Gastrocnemius medialis (tissue), 4 donors: ENCODE measurements around the gene MAPKAP1.

Experiments
- POLR2A ChIP-seq, 2 donors: fragments of 450-650 bp; IDR thresholded peaks; one replicate each; pipeline ENCODE4 v1.6.1; 2017; ENCODE audit warnings: antibody characterized with exemption in 2 of 2, mild to moderate bottlenecking in 2 of 2, moderate library complexity in 2 of 2
- TF ChIP-seq, protein P1 (sequence below), 5 experiments: fragments of 450-650 bp in 3 of 5; fragments of 200-600 bp in 2 of 5; sonication (generic) in 2 of 5; IDR thresholded peaks in 4 of 5; conservative IDR thresholded peaks in 1 of 5; 1 replicate in 4 of 5; 2 replicates in 1 of 5; pipeline ENCODE4 v1.5.1; 2016 to 2019; ENCODE audit warnings: antibody characterized with exemption in 5 of 5, mild to moderate bottlenecking in 3 of 5, moderate library complexity in 3 of 5

DNA sequence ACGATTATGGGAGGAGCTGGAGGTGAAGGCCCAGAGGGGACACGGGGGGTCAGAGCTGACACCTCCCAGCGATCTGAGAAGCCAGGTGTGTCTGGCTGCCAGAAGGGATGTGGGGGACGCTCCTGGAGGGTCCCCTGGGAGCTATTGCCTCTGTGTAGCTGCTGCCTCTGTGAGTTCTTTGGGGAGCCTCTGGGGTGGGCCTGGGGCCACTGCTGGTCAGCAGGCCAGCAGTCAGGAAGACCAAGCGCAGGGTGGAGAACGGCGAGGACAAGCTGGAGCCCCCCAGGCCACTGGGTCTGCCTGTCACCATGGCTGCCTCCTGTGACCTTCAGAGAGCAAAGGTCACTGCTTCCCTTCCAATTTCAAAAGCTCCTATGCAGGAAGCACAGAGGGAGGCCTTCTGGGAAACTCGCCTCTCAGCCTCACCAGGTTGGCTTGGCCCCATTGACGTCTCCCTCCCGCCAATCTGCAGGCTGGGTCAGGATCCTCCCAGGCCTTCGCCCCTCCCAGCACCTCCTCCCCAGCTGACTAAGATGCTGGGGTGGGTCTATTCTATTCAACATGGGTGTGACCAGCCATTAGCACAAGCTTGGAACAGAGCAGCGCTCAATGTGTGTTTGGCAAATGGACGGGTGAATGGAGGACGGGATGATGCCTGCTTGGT lies 319.0 kb downstream of the MAPKAP1 start:
- no peak for TF ChIP-seq POLR2A (IDR thresholded peaks at IDR 0.05)
- TF ChIP-seq, protein P1, sequence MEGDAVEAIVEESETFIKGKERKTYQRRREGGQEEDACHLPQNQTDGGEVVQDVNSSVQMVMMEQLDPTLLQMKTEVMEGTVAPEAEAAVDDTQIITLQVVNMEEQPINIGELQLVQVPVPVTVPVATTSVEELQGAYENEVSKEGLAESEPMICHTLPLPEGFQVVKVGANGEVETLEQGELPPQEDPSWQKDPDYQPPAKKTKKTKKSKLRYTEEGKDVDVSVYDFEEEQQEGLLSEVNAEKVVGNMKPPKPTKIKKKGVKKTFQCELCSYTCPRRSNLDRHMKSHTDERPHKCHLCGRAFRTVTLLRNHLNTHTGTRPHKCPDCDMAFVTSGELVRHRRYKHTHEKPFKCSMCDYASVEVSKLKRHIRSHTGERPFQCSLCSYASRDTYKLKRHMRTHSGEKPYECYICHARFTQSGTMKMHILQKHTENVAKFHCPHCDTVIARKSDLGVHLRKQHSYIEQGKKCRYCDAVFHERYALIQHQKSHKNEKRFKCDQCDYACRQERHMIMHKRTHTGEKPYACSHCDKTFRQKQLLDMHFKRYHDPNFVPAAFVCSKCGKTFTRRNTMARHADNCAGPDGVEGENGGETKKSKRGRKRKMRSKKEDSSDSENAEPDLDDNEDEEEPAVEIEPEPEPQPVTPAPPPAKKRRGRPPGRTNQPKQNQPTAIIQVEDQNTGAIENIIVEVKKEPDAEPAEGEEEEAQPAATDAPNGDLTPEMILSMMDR (IDR thresholded peaks at IDR 0.05 in 4 of 5, conservative IDR thresholded peaks at IDR 0.05 in 1 of 5), result no peak
